PC-9 (cell line): ENCODE results near the gene PSME1. TPM values are rescaled to one million over a fixed set of nuclear protein-coding genes. Genes with fewer than 3 reads are reported as not detected.

Experiments
- BruUV-seq: library from RNA; stranded (reverse); fragments of 400-500 nt; replicated peaks from 2 replicates; lab custom pipeline; 2021; lab: Mats Ljungman, UMichigan
- CTCF ChIA-PET: fragments of 300-600 bp; sonication (Branson Sonifier 250); formaldehyde crosslinking; loops from one replicate; lab custom pipeline; 2022; ENCODE audit warnings: antibody characterized with exemption; lab: Charles Lee
- POLR2A ChIA-PET: fragments of 300-600 bp; sonication (Branson Sonifier 250); formaldehyde crosslinking; loops from one replicate; lab custom pipeline; 2022; ENCODE audit warnings: antibody characterized with exemption; ENCODE audit not compliant: unreplicated experiment; lab: Charles Lee
- DNase-seq, 2 experiments: peaks; one replicate each; pipeline versions ENCODE4 v3.0.0 to v3.0.0-alpha.2; 2015 to 2022; ENCODE audit warnings: mixed read lengths in 1 of 2
- H2AFZ ChIP-seq: fragments of 200-600 bp; sonication (generic); 2 replicates; pipeline ENCODE4 v1.8.1; 2017; ENCODE audit warnings: antibody characterized with exemption
- H3F3A ChIP-seq: fragments of 200-600 bp; sonication (generic); 2 replicates; pipeline ENCODE4 v1.8.1; 2017; ENCODE audit warnings: antibody characterized with exemption, mild to moderate bottlenecking, low read depth; ENCODE audit not compliant: insufficient read depth
- H3K27ac ChIP-seq: fragments of 200-600 bp; sonication (generic); 2 replicates; pipeline ENCODE4 v1.6.1; 2016; ENCODE audit warnings: mixed run types
- H3K27me3 ChIP-seq: fragments of 200-600 bp; sonication (generic); 2 replicates; pipeline ENCODE4 v1.6.1; 2016; ENCODE audit warnings: low read depth, mixed run types; ENCODE audit not compliant: insufficient read depth
- H3K36me3 ChIP-seq: fragments of 200-600 bp; sonication (generic); 2 replicates; pipeline ENCODE4 v1.6.1; 2016; ENCODE audit warnings: low read depth, mixed run types
- H3K4me1 ChIP-seq: fragments of 200-600 bp; sonication (generic); replicated peaks from 2 replicates; pipeline ENCODE4 v1.6.1; 2016; ENCODE audit warnings: mixed run types; ENCODE audit not compliant: insufficient read depth
- H3K4me2 ChIP-seq: fragments of 200-600 bp; sonication (generic); 2 replicates; pipeline ENCODE4 v1.6.1; 2017; ENCODE audit warnings: mixed run types
- H3K4me3 ChIP-seq: fragments of 200-600 bp; sonication (generic); 2 replicates; pipeline ENCODE4 v1.6.1; 2016; ENCODE audit warnings: mixed run types
- H3K79me2 ChIP-seq: fragments of 200-600 bp; sonication (generic); 2 replicates; pipeline ENCODE4 v1.6.1; 2017; ENCODE audit warnings: low read depth, mixed run types
- H3K9me2 ChIP-seq: fragments of 200-600 bp; sonication (generic); 2 replicates; pipeline ENCODE4 v1.8.1; 2017; ENCODE audit warnings: mild to moderate bottlenecking; ENCODE audit not compliant: insufficient read depth
- H3K9me3 ChIP-seq: fragments of 200-600 bp; sonication (generic); 2 replicates; pipeline ENCODE4 v1.8.1; 2016; ENCODE audit warnings: low read depth; ENCODE audit not compliant: insufficient read depth
- H4K20me1 ChIP-seq: fragments of 200-600 bp; sonication (generic); 2 replicates; pipeline ENCODE4 v1.8.1; 2017; ENCODE audit not compliant: insufficient read depth
- EZH2 ChIP-seq: fragments of 200-600 bp; sonication (generic); IDR thresholded peaks from 2 replicates; pipeline ENCODE4 v1.8.0; 2017; ENCODE audit warnings: antibody characterized with exemption, low read depth
- intact Hi-C: fragments of 100-400 bp; cut with micrococcal nuclease; formaldehyde crosslinking; loops from one replicate; pipeline ENCODE4 v1.10.0; 2022; ENCODE audit not compliant: unreplicated experiment
- total RNA-seq: library from RNA; stranded (reverse); gene quantifications from 2 replicates; pipeline ENCODE4 v1.2.3, GENCODE V29; 2021
- TF ChIP-seq, protein P1 (sequence below): fragments of 200-600 bp; sonication (generic); conservative IDR thresholded peaks from 2 replicates; pipeline ENCODE4 v1.6.1; 2017; ENCODE audit warnings: mixed run types, antibody characterized with exemption, mild to moderate bottlenecking, moderate library complexity

PSME1 gene
- total RNA-seq, 1 experiment from 2014 or later = 174 TPM

DNA sequence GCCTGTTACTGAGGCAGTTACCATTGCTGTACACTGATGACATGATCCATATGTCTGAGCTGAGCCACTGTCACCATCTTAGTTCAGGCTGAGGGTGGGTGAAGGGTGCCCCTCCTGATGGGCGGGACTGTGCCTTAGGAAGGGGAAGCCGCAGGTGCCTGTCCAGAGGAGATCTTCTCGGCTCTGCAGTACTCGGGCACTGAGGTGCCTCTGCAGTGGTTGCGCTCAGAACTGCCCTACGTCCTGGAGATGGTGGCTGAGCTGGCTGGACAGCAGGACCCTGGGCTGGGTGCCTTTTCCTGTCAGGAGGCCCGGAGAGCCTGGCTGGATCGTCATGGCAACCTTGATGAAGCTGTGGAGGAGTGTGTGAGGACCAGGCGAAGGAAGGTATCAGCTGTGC lies 15.0 kb downstream of the PSME1 start:
- Histone ChIP-seq H4K20me1 (no peaks in the 10 kb centered on the region), H3K79me2 (peaks cover 21% of the 10 kb centered on the region), H3K27me3 (no peaks in the 10 kb centered on the region), H3F3A (peaks cover 3% of the 10 kb centered on the region; the same call in 1 of the 2 replicates), H3K36me3 (no peaks in the 10 kb centered on the region; the same call in 1 of the 2 replicates), H3K27ac (no peak overlapping the region), H2AFZ (no peak overlapping the region), H3K9me2 (no peaks in the 10 kb centered on the region), H3K4me2 (no peak overlapping the region), H3K4me1 (peaks cover 6% of the 10 kb centered on the region; the same call in 1 of the 2 replicates), H3K4me3 (no peak overlapping the region), H3K9me3 (no peaks in the 10 kb centered on the region)
- POLR2A ChIA-PET = no interaction called here
- DNase-seq = no peak
- BruUV-seq = no TSS peak
- CTCF ChIA-PET = interaction anchor here (1.1 kb wide), 1 partner anchor 10 kb away, joined by 4 read pairs; the partner anchor contains the start of gene IRF9
- TF ChIP-seq EZH2 = no peak
- TF ChIP-seq, protein P1, sequence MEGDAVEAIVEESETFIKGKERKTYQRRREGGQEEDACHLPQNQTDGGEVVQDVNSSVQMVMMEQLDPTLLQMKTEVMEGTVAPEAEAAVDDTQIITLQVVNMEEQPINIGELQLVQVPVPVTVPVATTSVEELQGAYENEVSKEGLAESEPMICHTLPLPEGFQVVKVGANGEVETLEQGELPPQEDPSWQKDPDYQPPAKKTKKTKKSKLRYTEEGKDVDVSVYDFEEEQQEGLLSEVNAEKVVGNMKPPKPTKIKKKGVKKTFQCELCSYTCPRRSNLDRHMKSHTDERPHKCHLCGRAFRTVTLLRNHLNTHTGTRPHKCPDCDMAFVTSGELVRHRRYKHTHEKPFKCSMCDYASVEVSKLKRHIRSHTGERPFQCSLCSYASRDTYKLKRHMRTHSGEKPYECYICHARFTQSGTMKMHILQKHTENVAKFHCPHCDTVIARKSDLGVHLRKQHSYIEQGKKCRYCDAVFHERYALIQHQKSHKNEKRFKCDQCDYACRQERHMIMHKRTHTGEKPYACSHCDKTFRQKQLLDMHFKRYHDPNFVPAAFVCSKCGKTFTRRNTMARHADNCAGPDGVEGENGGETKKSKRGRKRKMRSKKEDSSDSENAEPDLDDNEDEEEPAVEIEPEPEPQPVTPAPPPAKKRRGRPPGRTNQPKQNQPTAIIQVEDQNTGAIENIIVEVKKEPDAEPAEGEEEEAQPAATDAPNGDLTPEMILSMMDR = no peak
- intact Hi-C loops = no loop called here

DNA sequence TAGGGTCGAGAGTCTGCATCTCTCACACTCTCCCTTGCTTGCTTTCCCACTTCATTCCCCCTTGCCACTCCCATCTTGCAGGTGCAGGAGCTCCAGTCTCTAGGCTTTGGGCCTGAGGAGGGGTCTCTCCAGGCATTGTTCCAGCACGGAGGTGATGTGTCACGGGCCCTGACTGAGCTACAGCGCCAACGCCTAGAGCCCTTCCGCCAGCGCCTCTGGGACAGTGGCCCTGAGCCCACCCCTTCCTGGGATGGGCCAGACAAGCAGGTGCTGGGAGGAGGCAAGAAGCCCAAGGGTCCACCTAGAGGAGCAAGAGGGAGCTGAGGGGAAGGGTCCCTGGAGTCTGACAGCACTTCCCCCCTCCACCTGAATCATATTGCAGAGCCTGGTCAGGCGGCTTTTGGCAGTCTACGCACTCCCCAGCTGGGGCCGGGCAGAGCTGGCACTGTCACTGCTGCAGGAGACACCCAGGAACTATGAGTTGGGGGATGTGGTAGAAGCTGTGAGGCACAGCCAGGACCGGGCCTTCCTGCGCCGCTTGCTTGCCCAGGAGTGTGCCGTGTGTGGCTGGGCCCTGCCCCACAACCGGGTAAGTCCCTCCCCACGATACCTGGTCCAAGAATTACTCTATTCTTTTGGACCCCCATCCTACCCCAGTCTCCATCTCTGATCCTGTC lies 15.5 kb downstream of the PSME1 start:
- no peaks in the 10 kb centered on the region for H4K20me1 ChIP-seq
- TF ChIP-seq EZH2 = no peak
- TF ChIP-seq, protein P1 = no peak
- ChIA-PET POLR2A (no interaction called here), CTCF (interaction anchor here (1.1 kb wide), 1 partner anchor 10 kb away, joined by 4 read pairs; the partner anchor contains the start of gene IRF9)
- BruUV-seq = no TSS peak
- no peaks in the 10 kb centered on the region for H3K27me3 ChIP-seq
- H3K4me2 ChIP-seq = no peak overlapping the region
- no peak overlapping the region for H2AFZ ChIP-seq
- H3K27ac ChIP-seq = no peak overlapping the region
- peaks cover 6% of the 10 kb centered on the region; the same call in 1 of the 2 replicates for H3K4me1 ChIP-seq
- H3K36me3 ChIP-seq = no peaks in the 10 kb centered on the region; the same call in 1 of the 2 replicates
- peaks cover 3% of the 10 kb centered on the region; the same call in 1 of the 2 replicates for H3F3A ChIP-seq
- DNase-seq = no peak
- no peak overlapping the region for H3K4me3 ChIP-seq
- peaks cover 20% of the 10 kb centered on the region for H3K79me2 ChIP-seq
- intact Hi-C loops = no loop called here
- no peaks in the 10 kb centered on the region for H3K9me2 ChIP-seq
- no peaks in the 10 kb centered on the region for H3K9me3 ChIP-seq

DNA sequence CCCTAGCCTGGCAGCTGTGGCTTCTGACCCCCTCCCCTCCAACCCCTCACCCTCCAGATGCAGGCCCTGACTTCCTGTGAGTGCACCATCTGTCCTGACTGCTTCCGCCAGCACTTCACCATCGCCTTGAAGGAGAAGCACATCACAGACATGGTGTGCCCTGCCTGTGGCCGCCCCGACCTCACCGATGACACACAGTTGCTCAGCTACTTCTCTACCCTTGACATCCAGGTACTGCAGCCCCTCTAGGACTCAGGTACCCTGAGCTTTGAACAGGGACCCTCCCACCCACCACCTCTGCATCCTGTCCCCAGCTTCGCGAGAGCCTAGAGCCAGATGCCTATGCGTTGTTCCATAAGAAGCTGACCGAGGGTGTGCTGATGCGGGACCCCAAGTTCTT lies 19.1 kb downstream of the PSME1 start:
- no peak overlapping the region for H3K27ac ChIP-seq
- H3K9me3 ChIP-seq = no peaks in the 10 kb centered on the region
- POLR2A ChIA-PET = no interaction called here
- H3K79me2 ChIP-seq = no peaks in the 10 kb centered on the region
- no peak overlapping the region for H3K4me2 ChIP-seq
- DNase-seq = no peak
- H4K20me1 ChIP-seq = no peaks in the 10 kb centered on the region
- H3K4me1 ChIP-seq = no peaks in the 10 kb centered on the region
- H3K36me3 ChIP-seq = no peaks in the 10 kb centered on the region; the same call in 1 of the 2 replicates
- TF ChIP-seq, protein P1 = no peak
- TF ChIP-seq EZH2 = no peak
- BruUV-seq = no TSS peak
- intact Hi-C loops = no loop called here
- CTCF ChIA-PET = no interaction called here
- H2AFZ ChIP-seq = no peak overlapping the region
- no peaks in the 10 kb centered on the region for H3K27me3 ChIP-seq
- H3F3A ChIP-seq = no peaks in the 10 kb centered on the region; the same call in 1 of the 2 replicates
- no peak overlapping the region for H3K4me3 ChIP-seq
- H3K9me2 ChIP-seq = no peaks in the 10 kb centered on the region
